ENCODE measurements around the gene ARSJ.

The ARSJ gene

DNA sequence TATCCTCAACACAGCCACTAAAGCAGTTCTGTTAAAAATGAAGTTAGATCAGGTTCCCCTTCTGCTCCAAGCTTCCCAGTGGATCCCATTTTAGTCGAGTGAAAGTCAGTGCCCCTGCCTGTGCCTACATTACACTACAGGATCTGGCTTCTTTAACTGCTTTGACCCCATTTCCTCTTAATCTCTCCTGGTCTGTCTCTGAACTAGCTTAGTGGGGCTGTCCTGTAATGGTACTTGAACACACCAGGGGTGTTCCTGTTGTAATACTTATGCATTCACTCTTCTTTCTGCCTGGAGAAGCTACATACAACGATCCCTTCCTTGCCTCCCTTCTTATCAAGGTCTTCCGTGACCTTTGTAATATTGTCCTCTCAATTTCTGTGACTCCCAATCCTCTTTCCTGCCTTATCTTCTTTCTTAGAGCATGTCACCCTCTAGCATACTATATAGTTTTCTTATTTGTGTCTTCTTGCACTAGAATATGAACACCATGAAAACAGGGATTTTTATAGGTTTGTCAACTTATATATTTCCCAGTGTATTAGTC lies 16.7 kb downstream of the ARSJ start:
- Mint-ChIP-seq H3K9me3 (no peaks in the 10 kb centered on the region), H3K4me3 (no peak overlapping the region), H3K4me1 (no peaks in the 10 kb centered on the region), H3K27me3 (peaks cover 31% of the 10 kb centered on the region), H3K27ac (ENCODE audit: low read depth) (no peak overlapping the region), H3K36me3 (ENCODE audit: insufficient read depth) (no peaks in the 10 kb centered on the region)
- DNase-seq (ENCODE audit: low spot score in 2 of 2) (no peak), ATAC-seq (replicated peaks; ENCODE audit: extremely low read depth, poor library complexity, severe bottlenecking) (no peak)

GRCh38 chr4:113962016-113962347 lies 17.5 kb downstream of the ARSJ start:
- H3K4me3 Mint-ChIP-seq, result no peak overlapping the region
- peaks cover 38% of the 10 kb centered on the region for H3K27me3 Mint-ChIP-seq
- DNase-seq (ENCODE audit: low spot score in 2 of 2), result no peak
- no peaks in the 10 kb centered on the region for H3K9me3 Mint-ChIP-seq
- no peaks in the 10 kb centered on the region for H3K36me3 Mint-ChIP-seq (ENCODE audit: insufficient read depth)
- H3K27ac Mint-ChIP-seq (ENCODE audit: low read depth), result no peak overlapping the region
- no peaks in the 10 kb centered on the region for H3K4me1 Mint-ChIP-seq
- ATAC-seq (replicated peaks; ENCODE audit: extremely low read depth, poor library complexity, severe bottlenecking), result no peak

DNA sequence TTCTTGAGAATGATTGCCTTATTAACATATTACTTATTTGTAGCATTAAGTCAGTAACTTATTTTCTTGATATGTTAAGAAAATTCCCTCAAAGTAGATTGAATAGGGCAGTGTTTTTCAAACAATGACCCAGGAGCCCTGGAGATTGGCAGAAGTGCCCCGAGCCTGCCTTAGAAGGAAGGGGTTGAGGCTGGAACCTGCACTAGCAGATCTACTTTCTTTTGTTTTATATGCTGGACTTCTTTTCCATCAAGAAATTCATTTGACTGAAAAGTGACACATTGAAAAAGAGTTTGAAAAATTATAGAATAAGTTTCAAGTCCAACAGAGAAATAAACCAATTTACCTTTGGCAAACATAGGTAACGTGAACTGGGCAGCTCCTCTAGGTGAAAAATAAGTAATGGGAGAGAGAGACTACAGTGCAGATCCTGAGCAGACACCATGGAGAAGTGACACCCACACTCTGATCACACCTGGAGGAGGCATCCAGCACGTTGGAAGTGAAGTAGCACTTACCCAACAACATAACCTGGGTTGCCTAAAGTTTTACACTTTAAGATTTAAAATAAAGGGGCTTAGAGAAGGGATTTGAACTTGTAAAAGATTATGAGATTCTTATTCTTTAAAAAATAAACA lies 18.6 kb downstream of the ARSJ start:
- H3K27ac Mint-ChIP-seq (ENCODE audit: low read depth), result no peak overlapping the region
- DNase-seq (ENCODE audit: low spot score in 2 of 2) (no peak), ATAC-seq (replicated peaks; ENCODE audit: extremely low read depth, poor library complexity, severe bottlenecking) (no peak)
- H3K4me1 Mint-ChIP-seq, result no peaks in the 10 kb centered on the region
- H3K9me3 Mint-ChIP-seq, result no peaks in the 10 kb centered on the region
- H3K4me3 Mint-ChIP-seq, result no peak overlapping the region
- H3K36me3 Mint-ChIP-seq (ENCODE audit: insufficient read depth), result no peaks in the 10 kb centered on the region
- H3K27me3 Mint-ChIP-seq, result peaks cover 49% of the 10 kb centered on the region

DNA sequence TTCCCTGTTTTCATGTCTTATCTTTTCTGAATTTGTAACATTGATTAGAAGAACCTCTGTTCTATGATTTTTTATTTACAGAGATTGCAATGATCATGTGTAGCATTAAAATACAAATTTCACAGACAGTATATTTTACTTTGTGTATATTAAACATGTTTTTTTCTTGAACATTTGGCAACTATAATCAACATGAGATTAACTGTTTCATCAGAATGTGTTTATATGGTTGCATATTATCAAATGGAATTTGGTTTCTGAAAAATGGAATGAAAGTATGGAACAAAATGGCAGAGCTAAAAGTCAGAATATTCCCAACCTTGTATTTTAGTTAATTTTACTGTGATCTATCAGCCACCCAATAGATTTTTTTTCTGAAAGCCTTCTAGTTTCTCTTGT lies 19.9 kb downstream of the ARSJ start:
- ATAC-seq (replicated peaks; ENCODE audit: extremely low read depth, poor library complexity, severe bottlenecking), result no peak
- H3K4me3 Mint-ChIP-seq, result no peak overlapping the region
- no peaks in the 10 kb centered on the region for H3K4me1 Mint-ChIP-seq
- H3K36me3 Mint-ChIP-seq (ENCODE audit: insufficient read depth), result no peaks in the 10 kb centered on the region
- no peak overlapping the region for H3K27ac Mint-ChIP-seq (ENCODE audit: low read depth)
- H3K27me3 Mint-ChIP-seq, result peaks cover 49% of the 10 kb centered on the region
- H3K9me3 Mint-ChIP-seq, result no peaks in the 10 kb centered on the region
- DNase-seq (ENCODE audit: low spot score in 2 of 2), result no peak

GRCh38 chr4:113958766-113959538 lies 20.5 kb downstream of the ARSJ start:
- Mint-ChIP-seq H3K9me3 (no peaks in the 10 kb centered on the region), H3K4me3 (no peak overlapping the region), H3K27me3 (peaks cover 49% of the 10 kb centered on the region), H3K27ac (ENCODE audit: low read depth) (no peak overlapping the region), H3K4me1 (no peaks in the 10 kb centered on the region), H3K36me3 (ENCODE audit: insufficient read depth) (no peaks in the 10 kb centered on the region)
- DNase-seq (ENCODE audit: low spot score in 2 of 2) (no peak), ATAC-seq (replicated peaks; ENCODE audit: extremely low read depth, poor library complexity, severe bottlenecking) (no peak)

DNA sequence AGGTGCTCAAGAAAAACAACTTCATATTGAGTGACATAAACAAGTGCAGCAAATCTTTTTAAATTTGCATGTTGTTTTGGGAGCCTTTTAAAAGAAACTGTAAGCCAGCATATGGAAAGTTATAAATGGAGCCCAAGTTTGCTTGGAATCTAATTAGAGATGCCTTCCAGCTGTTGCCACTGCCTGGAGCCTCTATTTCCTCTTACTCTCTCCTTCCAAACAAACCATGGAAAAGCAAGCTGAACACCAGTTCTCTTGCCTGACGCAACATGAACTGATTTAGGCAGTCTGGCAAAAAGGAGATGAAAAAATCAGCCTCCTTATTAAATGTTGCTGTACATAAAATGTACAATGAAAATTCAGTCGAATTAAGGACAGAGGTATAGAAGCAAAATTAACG lies 21.5 kb downstream of the ARSJ start:
- ATAC-seq (replicated peaks; ENCODE audit: extremely low read depth, poor library complexity, severe bottlenecking) (no peak), DNase-seq (ENCODE audit: low spot score in 2 of 2) (no peak)
- no peaks in the 10 kb centered on the region for H3K36me3 Mint-ChIP-seq (ENCODE audit: insufficient read depth)
- H3K4me1 Mint-ChIP-seq, result no peaks in the 10 kb centered on the region
- H3K27ac Mint-ChIP-seq (ENCODE audit: low read depth), result no peak overlapping the region
- peaks cover 43% of the 10 kb centered on the region for H3K27me3 Mint-ChIP-seq
- H3K4me3 Mint-ChIP-seq, result no peak overlapping the region
- H3K9me3 Mint-ChIP-seq, result no peaks in the 10 kb centered on the region

- peaks cover 53% of the 10 kb centered on the region for H3K27me3 Mint-ChIP-seq
- ATAC-seq (replicated peaks; ENCODE audit: extremely low read depth, poor library complexity, severe bottlenecking), result no peak
Measured at GRCh38 chr4:113955948-113956347, 23.5 kb downstream of the ARSJ start.

DNA sequence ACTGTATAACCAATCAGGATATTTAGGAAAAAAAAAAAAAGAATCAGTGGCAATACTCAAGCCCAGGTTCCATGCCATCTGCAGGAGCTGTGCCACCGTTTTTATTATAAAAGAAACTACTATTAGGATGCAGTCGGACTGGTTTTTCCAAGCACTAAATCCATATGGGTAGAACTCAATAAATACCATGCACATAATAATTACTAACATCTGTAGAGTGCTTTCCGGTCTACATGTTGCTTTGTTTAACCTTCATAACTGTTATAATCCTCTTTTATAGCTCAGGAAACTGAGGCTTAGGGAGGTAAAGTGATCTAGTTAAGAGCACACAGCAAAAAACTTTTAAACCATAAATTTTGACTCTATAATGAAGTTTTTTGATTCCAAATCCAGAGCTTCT lies 24.0 kb downstream of the ARSJ start:
- Mint-ChIP-seq H3K27ac (ENCODE audit: low read depth) (no peak overlapping the region), H3K36me3 (ENCODE audit: insufficient read depth) (no peaks in the 10 kb centered on the region), H3K9me3 (no peaks in the 10 kb centered on the region), H3K27me3 (peaks cover 53% of the 10 kb centered on the region), H3K4me1 (no peaks in the 10 kb centered on the region), H3K4me3 (no peak overlapping the region)
- no peak for DNase-seq (ENCODE audit: low spot score in 2 of 2)
- no peak for ATAC-seq (replicated peaks; ENCODE audit: extremely low read depth, poor library complexity, severe bottlenecking)

More at GRCh38 chr4:113955948-113956347, 23.5 kb downstream of the ARSJ start:
- Mint-ChIP-seq H3K36me3 (ENCODE audit: insufficient read depth) (no peaks in the 10 kb centered on the region), H3K4me3 (no peak overlapping the region), H3K27ac (ENCODE audit: low read depth) (no peak overlapping the region), H3K4me1 (no peaks in the 10 kb centered on the region), H3K9me3 (no peaks in the 10 kb centered on the region)
- DNase-seq (ENCODE audit: low spot score in 2 of 2), result no peak

- no peak for ATAC-seq (replicated peaks; ENCODE audit: extremely low read depth, poor library complexity, severe bottlenecking)
- Mint-ChIP-seq H3K27ac (ENCODE audit: low read depth) (no peak overlapping the region), H3K27me3 (peaks cover 49% of the 10 kb centered on the region), H3K9me3 (no peaks in the 10 kb centered on the region), H3K4me1 (no peaks in the 10 kb centered on the region), H3K4me3 (no peak overlapping the region), H3K36me3 (ENCODE audit: insufficient read depth) (no peaks in the 10 kb centered on the region)
- no peak for DNase-seq (ENCODE audit: low spot score in 2 of 2)
Measured at GRCh38 chr4:113953888-113954287, 25.6 kb downstream of the ARSJ start.

DNA sequence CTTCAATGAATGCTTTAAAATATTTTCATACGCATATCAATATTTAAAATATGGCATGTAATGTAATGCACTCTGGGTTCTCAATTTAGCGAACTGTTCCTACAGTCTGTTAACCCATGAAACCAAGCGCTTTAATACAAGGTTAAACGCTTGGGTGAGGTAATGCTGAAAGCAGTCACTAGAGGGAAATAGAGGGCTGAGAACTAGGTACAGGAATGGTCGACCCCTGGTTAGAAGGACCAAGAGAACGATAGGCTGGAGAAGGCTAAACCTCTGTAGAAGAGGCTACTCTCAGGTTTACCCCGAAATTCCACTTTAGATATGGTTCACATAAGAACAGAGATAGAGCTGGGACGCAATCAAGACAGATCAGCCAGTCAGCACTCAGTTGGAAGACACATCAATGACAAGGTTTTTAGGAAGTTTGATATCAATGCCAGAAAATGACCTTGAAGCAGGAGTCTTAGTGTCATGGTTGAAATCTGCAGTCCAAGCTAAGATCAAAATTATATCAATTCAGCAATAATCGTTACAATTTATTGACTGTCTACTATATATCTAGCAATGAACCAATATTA lies 26.9 kb downstream of the ARSJ start:
- H3K27ac Mint-ChIP-seq (ENCODE audit: low read depth), result no peak overlapping the region
- H3K27me3 Mint-ChIP-seq, result peaks cover 36% of the 10 kb centered on the region
- no peak overlapping the region for H3K4me3 Mint-ChIP-seq
- H3K4me1 Mint-ChIP-seq, result no peaks in the 10 kb centered on the region
- no peak for DNase-seq (ENCODE audit: low spot score in 2 of 2)
- no peaks in the 10 kb centered on the region for H3K36me3 Mint-ChIP-seq (ENCODE audit: insufficient read depth)
- H3K9me3 Mint-ChIP-seq, result no peaks in the 10 kb centered on the region
- ATAC-seq (replicated peaks; ENCODE audit: extremely low read depth, poor library complexity, severe bottlenecking), result no peak

GRCh38 chr4:113951263-113951662 lies 28.2 kb downstream of the ARSJ start:
- no peak overlapping the region for H3K27ac Mint-ChIP-seq (ENCODE audit: low read depth)
- ATAC-seq (replicated peaks; ENCODE audit: extremely low read depth, poor library complexity, severe bottlenecking), result no peak
- no peaks in the 10 kb centered on the region for H3K36me3 Mint-ChIP-seq (ENCODE audit: insufficient read depth)
- H3K27me3 Mint-ChIP-seq, result peaks cover 24% of the 10 kb centered on the region
- H3K9me3 Mint-ChIP-seq, result no peaks in the 10 kb centered on the region
- no peak overlapping the region for H3K4me3 Mint-ChIP-seq
- no peak for DNase-seq (ENCODE audit: low spot score in 2 of 2)
- H3K4me1 Mint-ChIP-seq, result no peaks in the 10 kb centered on the region

DNA sequence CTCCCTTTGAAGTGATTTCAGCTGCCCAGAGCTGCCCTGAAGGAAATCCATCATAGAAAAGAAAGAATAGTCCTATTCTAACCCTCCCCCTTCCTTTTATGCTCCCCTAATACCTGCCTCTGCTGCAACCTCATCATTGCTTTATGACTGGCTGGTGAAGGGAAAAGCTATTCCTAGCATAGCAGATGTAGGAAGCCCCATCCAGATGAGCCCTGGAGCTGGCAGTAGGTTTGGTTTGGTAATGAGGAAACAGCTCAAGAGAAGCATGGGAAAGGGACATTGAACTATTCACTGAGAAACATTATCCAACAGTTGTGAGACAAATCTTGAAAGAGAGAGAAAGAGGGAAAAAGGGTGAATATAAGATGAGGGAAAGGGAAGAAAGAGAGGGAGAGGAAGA lies 29.2 kb downstream of the ARSJ start:
- no peaks in the 10 kb centered on the region for H3K4me1 Mint-ChIP-seq
- no peaks in the 10 kb centered on the region for H3K36me3 Mint-ChIP-seq (ENCODE audit: insufficient read depth)
- no peak for ATAC-seq (replicated peaks; ENCODE audit: extremely low read depth, poor library complexity, severe bottlenecking)
- DNase-seq (ENCODE audit: low spot score in 2 of 2), result no peak
- H3K9me3 Mint-ChIP-seq, result no peaks in the 10 kb centered on the region
- H3K4me3 Mint-ChIP-seq, result no peak overlapping the region
- H3K27me3 Mint-ChIP-seq, result peaks cover 20% of the 10 kb centered on the region
- no peak overlapping the region for H3K27ac Mint-ChIP-seq (ENCODE audit: low read depth)

- Mint-ChIP-seq H3K4me1 (peaks cover 11% of the 10 kb centered on the region), H3K27ac (ENCODE audit: low read depth) (no peak overlapping the region), H3K36me3 (ENCODE audit: insufficient read depth) (no peaks in the 10 kb centered on the region), H3K9me3 (no peaks in the 10 kb centered on the region), H3K27me3 (peaks cover 15% of the 10 kb centered on the region), H3K4me3 (no peak overlapping the region)
- ATAC-seq (replicated peaks; ENCODE audit: extremely low read depth, poor library complexity, severe bottlenecking) (no peak), DNase-seq (ENCODE audit: low spot score in 2 of 2) (no peak)
Measured at GRCh38 chr4:113947484-113947883, 32.0 kb downstream of the ARSJ start.

Data from central memory CD8-positive, alpha-beta T cell (primary cell).